K562 treated with DMSO at 1 percent for 4 hours (cell line): Measurements from ENCODE around the gene LMF1. TPM values are rescaled to one million over a fixed set of nuclear protein-coding genes. Genes with fewer than 3 reads are reported as not detected.

Experiments
- total RNA-seq: library from RNA; unstranded; fragments of 300-600 nt; gene quantifications from 2 replicates; pipeline ENCODE4 v1.2.3, GENCODE V29; 2022; ENCODE audit not compliant: insufficient read depth

The LMF1 gene
- 2.9 and 6.1 TPM in 2 replicates for total RNA-seq

DNA sequence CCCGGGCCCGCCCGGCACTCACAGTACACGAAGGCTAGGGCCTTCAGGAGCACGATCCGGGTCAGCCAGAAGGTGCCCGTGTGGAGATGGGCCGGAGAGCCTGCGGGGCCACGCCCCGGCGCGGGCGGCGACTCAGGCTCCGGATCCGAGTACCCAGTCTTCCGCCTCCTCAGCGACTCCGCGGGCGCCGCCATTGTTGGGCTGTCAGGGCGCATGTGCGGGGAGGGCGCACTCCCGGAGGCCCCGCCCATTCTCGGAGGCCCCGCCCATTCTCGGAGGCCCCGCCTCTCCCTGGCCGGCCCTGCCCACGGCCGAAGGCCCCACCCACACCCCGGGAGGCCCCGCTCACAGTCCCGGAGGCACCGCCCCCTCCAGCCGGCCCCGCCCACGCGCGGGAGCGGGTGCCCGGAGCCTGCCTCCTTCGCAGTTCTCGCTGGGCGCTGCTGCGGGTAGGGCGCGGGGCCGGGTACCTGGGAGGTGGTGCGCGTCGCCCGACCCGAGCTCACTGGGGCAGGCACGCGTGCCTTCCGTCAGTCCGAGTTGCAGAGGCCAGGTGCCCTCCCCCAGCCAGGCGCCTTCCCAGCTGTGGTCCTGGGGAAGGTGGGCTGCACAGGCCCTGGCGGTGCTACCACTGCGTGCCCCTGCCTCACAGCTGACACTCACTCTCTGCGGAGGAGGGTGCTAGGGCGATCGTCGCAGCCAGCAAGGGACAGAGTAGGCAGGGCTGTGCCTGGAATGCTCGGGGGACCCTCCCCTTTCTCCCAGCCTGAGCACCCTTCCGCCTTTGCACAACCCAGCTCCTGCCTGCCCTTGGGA lies at the start of gene LMF1:
LMF1 (minus strand) TSS at position 219 of the 816 bp plus-strand sequence; CDS start at position 215, 4 bp downstream.

DNA sequence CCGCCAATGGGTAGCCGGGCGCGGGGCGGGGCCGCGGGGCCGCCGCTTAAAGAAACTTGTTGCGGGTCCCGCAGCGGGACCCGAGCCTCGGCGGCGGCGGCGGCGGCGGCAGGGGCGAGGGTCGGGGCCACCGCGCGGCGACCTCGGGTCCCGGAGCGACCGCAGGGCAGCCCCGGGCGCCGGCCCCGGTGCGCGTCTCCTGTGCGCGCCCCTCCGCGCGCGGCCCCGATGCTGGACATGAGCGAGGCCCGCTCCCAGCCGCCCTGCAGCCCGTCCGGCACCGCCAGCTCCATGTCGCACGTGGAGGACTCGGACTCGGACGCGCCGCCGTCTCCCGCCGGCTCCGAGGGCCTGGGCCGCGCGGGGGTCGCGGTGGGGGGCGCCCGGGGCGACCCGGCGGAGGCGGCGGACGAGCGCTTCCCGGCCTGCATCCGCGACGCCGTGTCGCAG lies 10.9 kb upstream of the LMF1 start, which contains the start of gene SOX8:
SOX8 (plus strand) TSS at position 76 of the 450 bp plus-strand sequence; CDS start at position 229, 153 bp downstream.

Other genes with a start within 250 kb of the LMF1 start
- gene ANTKMT, start 249.8 kb downstream of the LMF1 start, total RNA-seq = 56.5 and 66.4 TPM in 2 replicates
- gene CCDC78, start 244.5 kb downstream of the LMF1 start, total RNA-seq = 0.51 and 1.4 TPM in 2 replicates
- 30.6 and 31.8 TPM in 2 replicates for gene HAGHL, start 243.9 kb downstream of the LMF1 start, total RNA-seq
- gene CIAO3, start 230.0 kb downstream of the LMF1 start, total RNA-seq = 26.1 and 31.9 TPM in 2 replicates
- gene MSLN, start 210.2 kb downstream of the LMF1 start, total RNA-seq = not detected in 2 replicates
- 45.1 and 50.9 TPM in 2 replicates for gene RPUSD1, start 182.6 kb downstream of the LMF1 start, total RNA-seq
- 25.9 and 26.9 TPM in 2 replicates for gene CHTF18, start 182.4 kb downstream of the LMF1 start, total RNA-seq
- not detected in 2 replicates for gene GNG13, start 170.2 kb downstream of the LMF1 start, total RNA-seq
- gene SOX8, start 10.8 kb upstream of the LMF1 start, total RNA-seq = not detected in 2 replicates
- not detected in 2 replicates for gene SSTR5, start 101.8 kb upstream of the LMF1 start, total RNA-seq
- gene C1QTNF8, start 125.3 kb upstream of the LMF1 start, total RNA-seq = not detected in 2 replicates
- 0.30 TPM in 1 of 2 replicates, not detected in the other for gene CACNA1H, start 182.1 kb upstream of the LMF1 start, total RNA-seq